ENCODE results near the gene DAZAP1. TPM values are rescaled to one million over a fixed set of nuclear protein-coding genes. Genes with fewer than 3 reads are reported as not detected.

DAZAP1 gene
- total RNA-seq, 1 experiment from 2014 or later, result 360 TPM

GRCh38 chr19:1451916-1452801, 44.8 kb downstream of the DAZAP1 start:
- H3K4me3 Mint-ChIP-seq, result no peak overlapping the region
- no peaks in the 10 kb centered on the region for H3K9me3 Mint-ChIP-seq
- no peaks in the 10 kb centered on the region for H3K36me3 Mint-ChIP-seq
- ATAC-seq, result no peak
- H3K27ac Mint-ChIP-seq, result no peak overlapping the region
- POLR2A ChIA-PET, result interaction anchor here (0.7 to 1.3 kb wide), 4 partner anchors 8 to 36 kb away, joined by 3 to 8 read pairs (median 4); no protein-coding TSS in a partner anchor
- TF ChIP-seq FOXP1 (CRISPR knock-in tag; IDR thresholded peaks at IDR 0.05; ENCODE audit: borderline replicate concordance), result no peak
- peak; percentile 92 for TF ChIP-seq ZNF263 (CRISPR knock-in tag; IDR thresholded peaks at IDR 0.05; ENCODE audit: low read depth)
- H3K4me1 Mint-ChIP-seq, result peaks cover 5% of the 10 kb centered on the region; the same call in 1 of the 2 replicates
- DNase-seq (ENCODE audit: low spot score), result peak; percentile 61
- H3K27me3 Mint-ChIP-seq (ENCODE audit: low read depth), result peaks cover 69% of the 10 kb centered on the region
- CTCF ChIA-PET, result interaction anchor here (1.0 to 1.5 kb wide), 4 partner anchors 14 to 94 kb away, joined by 3 to 7 read pairs (median 4); partner anchors contain the start of genes PCSK4 and REEP6

DNA sequence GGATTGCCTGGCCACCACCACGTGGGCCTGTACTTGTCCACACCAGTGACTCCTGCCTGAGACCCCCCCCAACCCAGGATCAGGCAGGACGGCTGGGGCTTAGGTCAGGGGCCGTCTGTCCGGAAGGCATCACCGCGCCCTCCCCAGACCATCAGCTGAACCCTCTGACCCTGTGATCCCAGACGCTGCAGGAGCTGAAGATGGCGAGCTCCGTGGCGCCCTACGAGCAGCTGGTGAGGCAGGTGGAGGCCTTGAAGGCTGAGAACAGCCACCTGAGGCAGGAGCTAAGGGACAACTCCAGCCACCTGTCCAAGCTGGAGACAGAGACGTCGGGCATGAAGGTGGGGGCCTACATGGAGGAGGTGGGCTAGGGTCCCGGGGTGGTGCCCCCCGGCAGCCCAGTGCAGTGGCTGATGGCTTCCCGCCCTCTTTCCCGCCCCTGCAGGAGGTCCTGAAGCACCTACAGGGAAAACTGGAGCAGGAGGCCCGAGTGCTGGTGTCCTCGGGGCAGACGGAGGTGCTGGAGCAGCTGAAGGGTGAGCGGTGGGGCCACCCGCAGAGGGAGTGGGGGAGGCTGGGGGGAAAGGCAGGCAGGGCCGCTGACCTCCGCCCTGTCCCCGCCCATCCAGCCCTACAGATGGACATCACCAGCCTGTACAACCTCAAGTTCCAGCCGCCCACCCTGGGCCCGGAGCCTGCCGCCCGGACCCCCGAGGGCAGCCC, 45.6 kb downstream of the DAZAP1 start:
- CTCF ChIA-PET, result interaction anchor here (1.0 to 5.2 kb wide), 7 partner anchors 8 to 93 kb away, joined by 3 to 76 read pairs (median 5); partner anchors contain the start of genes PCSK4 and REEP6
- no peak for DNase-seq (ENCODE audit: low spot score)
- POLR2A ChIA-PET, result interaction anchor here (1.0 to 1.3 kb wide), 3 partner anchors 9 to 13 kb away, joined by 3 to 8 read pairs (median 4); no protein-coding TSS in a partner anchor

GRCh38 chr19:1453525-1454364, 46.4 kb downstream of the DAZAP1 start:
- no peak for ATAC-seq
- Mint-ChIP-seq H3K36me3 (no peaks in the 10 kb centered on the region), H3K4me3 (no peak overlapping the region), H3K27ac (no peak overlapping the region), H3K4me1 (peaks cover 8% of the 10 kb centered on the region; the same call in 1 of the 2 replicates), H3K27me3 (ENCODE audit: low read depth) (peaks cover 63% of the 10 kb centered on the region), H3K9me3 (no peaks in the 10 kb centered on the region)
- ChIA-PET POLR2A (interaction anchor here (1.1 kb wide), 1 partner anchor 9 kb away, joined by 8 read pairs; no protein-coding TSS in a partner anchor), CTCF (interaction anchor here (0.6 to 5.2 kb wide), 9 partner anchors 9 to 384 kb away, joined by 3 to 76 read pairs (median 5); partner anchors contain the start of genes PCSK4 and REEP6)
- no peak for DNase-seq (ENCODE audit: low spot score)
- TF ChIP-seq, protein P1, sequence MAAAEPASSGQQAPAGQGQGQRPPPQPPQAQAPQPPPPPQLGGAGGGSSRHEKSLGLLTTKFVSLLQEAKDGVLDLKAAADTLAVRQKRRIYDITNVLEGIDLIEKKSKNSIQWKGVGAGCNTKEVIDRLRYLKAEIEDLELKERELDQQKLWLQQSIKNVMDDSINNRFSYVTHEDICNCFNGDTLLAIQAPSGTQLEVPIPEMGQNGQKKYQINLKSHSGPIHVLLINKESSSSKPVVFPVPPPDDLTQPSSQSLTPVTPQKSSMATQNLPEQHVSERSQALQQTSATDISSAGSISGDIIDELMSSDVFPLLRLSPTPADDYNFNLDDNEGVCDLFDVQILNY (CRISPR knock-in tag; IDR thresholded peaks at IDR 0.05), result no peak
- TF ChIP-seq KAT7 (CRISPR knock-in tag; IDR thresholded peaks at IDR 0.05; ENCODE audit: borderline replicate concordance) (no peak), SMAD3 (CRISPR knock-in tag; IDR thresholded peaks at IDR 0.05; ENCODE audit: borderline replicate concordance) (no peak), EMX1 (CRISPR knock-in tag; IDR thresholded peaks at IDR 0.05) (no peak), USF2 (CRISPR knock-in tag; IDR thresholded peaks at IDR 0.05) (no peak), ATF3 (CRISPR knock-in tag; conservative IDR thresholded peaks at IDR 0.05) (no peak), SMAD4 (CRISPR knock-in tag; IDR thresholded peaks at IDR 0.05) (no peak), FOXJ3 (CRISPR knock-in tag; IDR thresholded peaks at IDR 0.05; ENCODE audit: borderline replicate concordance) (no peak), PRRX2 (CRISPR knock-in tag; IDR thresholded peaks at IDR 0.05) (no peak), ZNF671 (CRISPR knock-in tag; IDR thresholded peaks at IDR 0.05) (no peak)
- TF ChIP-seq, protein P2, sequence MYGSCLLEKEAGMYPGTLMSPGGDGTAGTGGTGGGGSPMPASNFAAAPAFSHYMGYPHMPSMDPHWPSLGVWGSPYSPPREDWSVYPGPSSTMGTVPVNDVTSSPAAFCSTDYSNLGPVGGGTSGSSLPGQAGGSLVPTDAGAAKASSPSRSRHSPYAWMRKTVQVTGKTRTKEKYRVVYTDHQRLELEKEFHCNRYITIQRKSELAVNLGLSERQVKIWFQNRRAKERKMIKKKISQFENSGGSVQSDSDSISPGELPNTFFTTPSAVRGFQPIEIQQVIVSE (CRISPR knock-in tag; IDR thresholded peaks at IDR 0.05; ENCODE audit: borderline replicate concordance), result no peak
- TF ChIP-seq, protein P3, sequence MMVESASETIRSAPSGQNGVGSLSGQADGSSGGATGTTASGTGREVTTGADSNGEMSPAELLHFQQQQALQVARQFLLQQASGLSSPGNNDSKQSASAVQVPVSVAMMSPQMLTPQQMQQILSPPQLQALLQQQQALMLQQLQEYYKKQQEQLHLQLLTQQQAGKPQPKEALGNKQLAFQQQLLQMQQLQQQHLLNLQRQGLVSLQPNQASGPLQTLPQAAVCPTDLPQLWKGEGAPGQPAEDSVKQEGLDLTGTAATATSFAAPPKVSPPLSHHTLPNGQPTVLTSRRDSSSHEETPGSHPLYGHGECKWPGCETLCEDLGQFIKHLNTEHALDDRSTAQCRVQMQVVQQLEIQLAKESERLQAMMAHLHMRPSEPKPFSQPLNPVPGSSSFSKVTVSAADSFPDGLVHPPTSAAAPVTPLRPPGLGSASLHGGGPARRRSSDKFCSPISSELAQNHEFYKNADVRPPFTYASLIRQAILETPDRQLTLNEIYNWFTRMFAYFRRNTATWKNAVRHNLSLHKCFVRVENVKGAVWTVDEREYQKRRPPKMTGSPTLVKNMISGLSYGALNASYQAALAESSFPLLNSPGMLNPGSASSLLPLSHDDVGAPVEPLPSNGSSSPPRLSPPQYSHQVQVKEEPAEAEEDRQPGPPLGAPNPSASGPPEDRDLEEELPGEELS (CRISPR knock-in tag; IDR thresholded peaks at IDR 0.05), result no peak

More for the DNA sequence above, 45.6 kb downstream of the DAZAP1 start:
- no peak for TF ChIP-seq ZNF263 (CRISPR knock-in tag; IDR thresholded peaks at IDR 0.05; ENCODE audit: low read depth)
- TF ChIP-seq RORB (CRISPR knock-in tag; IDR thresholded peaks at IDR 0.05), result no peak
- no peak for TF ChIP-seq ZBTB43 (CRISPR knock-in tag; IDR thresholded peaks at IDR 0.05)
- no peak for TF ChIP-seq GRHL2 (CRISPR knock-in tag; IDR thresholded peaks at IDR 0.05; ENCODE audit: insufficient replicate concordance, severe bottlenecking)
- TF ChIP-seq HMGA2 (CRISPR knock-in tag; IDR thresholded peaks at IDR 0.05), result no peak
- no peak for TF ChIP-seq SMAD4 (CRISPR knock-in tag; IDR thresholded peaks at IDR 0.05)
- no peak for TF ChIP-seq ZBTB21 (CRISPR knock-in tag; IDR thresholded peaks at IDR 0.05; ENCODE audit: borderline replicate concordance)
- TF ChIP-seq CREM (CRISPR knock-in tag; IDR thresholded peaks at IDR 0.05), result no peak
- no peak for TF ChIP-seq GABPB1 (CRISPR knock-in tag; IDR thresholded peaks at IDR 0.05)
- Mint-ChIP-seq H3K4me1 (peaks cover 8% of the 10 kb centered on the region; the same call in 1 of the 2 replicates), H3K36me3 (no peaks in the 10 kb centered on the region), H3K9me3 (no peaks in the 10 kb centered on the region), H3K27me3 (ENCODE audit: low read depth) (peaks cover 67% of the 10 kb centered on the region), H3K27ac (no peak overlapping the region), H3K4me3 (no peak overlapping the region)
- no peak for ATAC-seq
